CD14-positive monocyte (primary cell): Measurements from ENCODE around the gene ZNF302. TPM values are rescaled to one million over a fixed set of nuclear protein-coding genes. Genes with fewer than 3 reads are reported as not detected.

Source experiments
- DNase-seq, 3 donors: peaks; one replicate each; pipeline ENCODE4 v3.0.0-alpha.2; 2011 to 2022
- H2AFZ ChIP-seq: 2 replicates; pipeline ENCODE4 v1.6.0; 2012; ENCODE audit warnings: mild to moderate bottlenecking, low read depth, low read length, inconsistent platforms; ENCODE audit not compliant: insufficient read depth, poor library complexity, severe bottlenecking
- H3K27ac ChIP-seq, 2 donors: 1 replicate in 1 of 2; 2 replicates in 1 of 2; pipeline ENCODE4 v1.5.1; 2012 to 2013; ENCODE audit warnings: low read length in 2 of 2, control low read depth in 1 of 2, inconsistent platforms in 1 of 2, low read depth in 1 of 2, mild to moderate bottlenecking in 1 of 2
- H3K27me3 ChIP-seq, 2 donors: one replicate each; pipeline versions ENCODE4 v1.6.0 to v1.6.1; 2011 to 2013; ENCODE audit warnings: low read length in 2 of 2; ENCODE audit not compliant: control insufficient read depth in 2 of 2, insufficient read depth in 2 of 2
- H3K36me3 ChIP-seq, 2 donors: replicated peaks in 1 of 2; 1 replicate in 1 of 2; 2 replicates in 1 of 2; pipeline versions ENCODE4 v1.5.1 to v1.6.1; 2012 to 2013; ENCODE audit warnings: low read length in 2 of 2, control low read depth in 1 of 2, inconsistent platforms in 1 of 2, mild to moderate bottlenecking in 1 of 2; ENCODE audit not compliant: insufficient read depth in 2 of 2, control insufficient read depth in 1 of 2
- H3K4me1 ChIP-seq, 2 donors: 1 replicate in 1 of 2; 2 replicates in 1 of 2; pipeline versions ENCODE4 v1.5.1 to v1.6.1; 2012 to 2013; ENCODE audit warnings: low read length in 2 of 2, control low read depth in 1 of 2, inconsistent platforms in 1 of 2, mild to moderate bottlenecking in 1 of 2, moderate library complexity in 1 of 2; ENCODE audit not compliant: insufficient read depth in 2 of 2, control insufficient read depth in 1 of 2
- H3K4me2 ChIP-seq: replicated peaks from 2 replicates; pipeline ENCODE3; 2012; ENCODE audit warnings: low read length, moderate library complexity, mild to moderate bottlenecking; ENCODE audit not compliant: poor library complexity, severe bottlenecking; ENCODE audit errors: extremely low read depth
- H3K4me3 ChIP-seq, 3 experiments: fragments of 200-600 bp in 1 of 3; sonication (generic) in 1 of 3; replicated peaks in 1 of 3; 1 replicate in 2 of 3; 2 replicates in 1 of 3; pipeline ENCODE4 v1.5.1; 2011 to 2013; ENCODE audit warnings: low read length in 3 of 3, mild to moderate bottlenecking in 3 of 3, control low read depth in 2 of 3, low read depth in 2 of 3, inconsistent platforms in 1 of 3, moderate library complexity in 1 of 3
- H3K79me2 ChIP-seq: 2 replicates; pipeline ENCODE4 v1.6.0; 2012; ENCODE audit warnings: mild to moderate bottlenecking, control low read depth, inconsistent platforms, low read length, moderate library complexity; ENCODE audit not compliant: insufficient read depth
- H3K9ac ChIP-seq: 2 replicates; pipeline ENCODE4 v1.6.0; 2017; ENCODE audit warnings: low read length, mild to moderate bottlenecking; ENCODE audit not compliant: insufficient read depth, poor library complexity, severe bottlenecking
- H3K9me3 ChIP-seq, 2 donors: replicated peaks in 1 of 2; 1 replicate in 1 of 2; 2 replicates in 1 of 2; pipeline versions ENCODE4 v1.5.1 to v1.6.1; 2012 to 2013; ENCODE audit warnings: low read length in 2 of 2, control low read depth in 1 of 2; ENCODE audit not compliant: control insufficient read depth in 1 of 2, insufficient read depth in 1 of 2
- H4K20me1 ChIP-seq: 2 replicates; pipeline ENCODE4 v1.6.0; 2012; ENCODE audit warnings: mild to moderate bottlenecking, low read length, control low read depth, moderate library complexity; ENCODE audit not compliant: insufficient read depth
- H3K27ac Mint-ChIP-seq, 7 donors: one replicate each; pipeline ENCODE4 v1.8.0; 2020; ENCODE audit warnings: mild to moderate bottlenecking in 7 of 7, mixed read lengths in 7 of 7, moderate library complexity in 6 of 7, inconsistent platforms in 2 of 7
- H3K27me3 Mint-ChIP-seq, 3 donors: one replicate each; pipeline ENCODE4 v1.8.0; 2021 to 2022; ENCODE audit warnings: low read depth in 3 of 3, mild to moderate bottlenecking in 3 of 3, mixed read lengths in 3 of 3, moderate library complexity in 3 of 3, inconsistent platforms in 1 of 3
- H3K36me3 Mint-ChIP-seq, 2 donors: one replicate each; pipeline ENCODE4 v1.8.0; 2020; ENCODE audit warnings: mixed read lengths in 2 of 2, inconsistent platforms in 1 of 2, mild to moderate bottlenecking in 1 of 2
- H3K4me1 Mint-ChIP-seq: one replicate; pipeline ENCODE4 v1.8.0; 2020; ENCODE audit warnings: mild to moderate bottlenecking, mixed read lengths
- H3K4me3 Mint-ChIP-seq, 2 donors: one replicate each; pipeline ENCODE4 v1.8.0; 2020; ENCODE audit warnings: mild to moderate bottlenecking in 2 of 2, mixed read lengths in 2 of 2, moderate library complexity in 1 of 2
- H3K9me3 Mint-ChIP-seq, 7 donors: one replicate each; pipeline ENCODE4 v1.8.0; 2020 to 2022; ENCODE audit warnings: mixed read lengths in 7 of 7, mild to moderate bottlenecking in 6 of 7, moderate library complexity in 6 of 7, inconsistent platforms in 2 of 7
- WGBS: methylation state at CpG from one replicate; pipeline ENCODE4 v1.1.5; 2013; ENCODE audit warnings: missing lambda C conversion rate; ENCODE audit not compliant: insufficient coverage; 5-methylcytosine and 5-hydroxymethylcytosine counted together
- intact Hi-C, 2 donors: fragments of 100-400 bp; cut with micrococcal nuclease; formaldehyde crosslinking; loops; one replicate each; pipeline versions ENCODE4 v1.15.0 to v1.15.1; 2023
- polyA plus RNA-seq, 3 donors: library from polyadenylated mRNA; depleted of rRNA in 1 of 3; unstranded in 2 of 3; stranded (reverse) in 1 of 3; fragments of 300-500 nt in 2 of 3; fragments of >200 nt in 1 of 3; fragmentation: Illumina TruSeq in 2 of 3; gene quantifications; 1 replicate in 2 of 3; 2 replicates in 1 of 3; pipeline ENCODE4 v1.2.3, GENCODE V29; 2012 to 2021
- TF ChIP-seq, protein P1 (sequence below): fragments of 200-600 bp; IDR thresholded peaks from one replicate; pipeline ENCODE4 v1.8.0; 2022; ENCODE audit warnings: antibody characterized with exemption, mild to moderate bottlenecking

ZNF302 gene
- polyA plus RNA-seq, 3 donors: 3.2 to 9.0 (median 4.4) TPM

DNA sequence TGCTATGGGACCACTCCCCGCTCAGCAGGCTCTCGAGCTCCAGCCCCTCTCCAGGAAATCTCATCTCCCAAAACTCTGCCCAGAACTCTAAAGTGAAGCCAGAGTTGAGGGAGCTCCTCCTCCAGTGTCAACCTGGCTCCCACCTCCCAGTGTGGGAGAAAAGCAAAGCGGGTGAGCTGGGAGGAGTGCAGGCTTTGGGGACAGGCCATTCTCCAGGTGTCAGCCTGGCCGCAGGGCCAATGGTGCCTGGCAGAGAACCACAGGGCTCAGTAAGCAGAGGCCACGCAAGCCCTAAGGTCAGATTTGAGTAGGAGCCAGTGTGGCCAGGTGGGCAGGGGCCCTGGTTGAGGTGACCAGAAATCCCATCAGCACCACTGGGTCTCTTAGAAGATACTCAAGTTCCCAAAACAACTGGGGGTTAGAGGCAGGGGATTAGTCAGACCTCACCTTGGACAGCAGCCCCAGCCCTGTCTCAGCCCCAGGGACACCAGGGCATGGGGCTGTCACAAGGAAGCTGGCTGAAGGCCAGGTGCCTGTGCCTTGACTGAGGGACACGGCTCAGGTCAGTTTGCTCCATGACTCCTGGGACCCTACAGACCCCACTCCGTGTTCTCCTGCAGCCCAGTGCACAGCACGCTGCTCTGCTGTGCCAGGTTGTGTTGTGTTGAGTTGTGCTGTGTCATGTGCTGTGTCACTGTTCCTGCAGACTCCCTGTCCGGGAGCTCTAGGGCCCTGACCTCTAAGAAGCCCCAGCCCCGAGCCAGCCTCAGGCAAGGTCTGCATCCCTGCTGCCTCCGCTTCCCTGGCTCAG is 53.7 kb downstream of the ZNF302 start:
- H3K36me3 Mint-ChIP-seq: peaks cover 12 to 13% of the 10 kb centered on the region in 2 donors
- H3K4me2 ChIP-seq: no peak overlapping the region
- H3K4me3 Mint-ChIP-seq: peak overlapping the region in 1 of 2 donors; percentile 20
- TF ChIP-seq, protein P1, sequence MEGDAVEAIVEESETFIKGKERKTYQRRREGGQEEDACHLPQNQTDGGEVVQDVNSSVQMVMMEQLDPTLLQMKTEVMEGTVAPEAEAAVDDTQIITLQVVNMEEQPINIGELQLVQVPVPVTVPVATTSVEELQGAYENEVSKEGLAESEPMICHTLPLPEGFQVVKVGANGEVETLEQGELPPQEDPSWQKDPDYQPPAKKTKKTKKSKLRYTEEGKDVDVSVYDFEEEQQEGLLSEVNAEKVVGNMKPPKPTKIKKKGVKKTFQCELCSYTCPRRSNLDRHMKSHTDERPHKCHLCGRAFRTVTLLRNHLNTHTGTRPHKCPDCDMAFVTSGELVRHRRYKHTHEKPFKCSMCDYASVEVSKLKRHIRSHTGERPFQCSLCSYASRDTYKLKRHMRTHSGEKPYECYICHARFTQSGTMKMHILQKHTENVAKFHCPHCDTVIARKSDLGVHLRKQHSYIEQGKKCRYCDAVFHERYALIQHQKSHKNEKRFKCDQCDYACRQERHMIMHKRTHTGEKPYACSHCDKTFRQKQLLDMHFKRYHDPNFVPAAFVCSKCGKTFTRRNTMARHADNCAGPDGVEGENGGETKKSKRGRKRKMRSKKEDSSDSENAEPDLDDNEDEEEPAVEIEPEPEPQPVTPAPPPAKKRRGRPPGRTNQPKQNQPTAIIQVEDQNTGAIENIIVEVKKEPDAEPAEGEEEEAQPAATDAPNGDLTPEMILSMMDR: no peak
- peaks cover 14% of the 10 kb centered on the region for H3K4me1 Mint-ChIP-seq
- H3K27me3 ChIP-seq: no peaks in the 10 kb centered on the region
- no peak overlapping the region for H3K27ac ChIP-seq
- 92% methylated on average over 9 of the region's 11 CpGs for WGBS
- no peak overlapping the region for H3K9ac ChIP-seq
- H3K27me3 Mint-ChIP-seq: peaks cover 1 to 4% (median 3%) of the 10 kb centered on the region in 3 donors
- H3K9me3 ChIP-seq: peaks cover 7 to 20% of the 10 kb centered on the region in 2 donors
- H3K4me3 ChIP-seq: no peak overlapping the region
- H3K27ac Mint-ChIP-seq: peak overlapping the region in 1 of 7 donors; percentile 63
- no peaks in the 10 kb centered on the region for H4K20me1 ChIP-seq
- peaks cover 11 to 41% (median 33%) of the 10 kb centered on the region in 7 donors for H3K9me3 Mint-ChIP-seq
- peaks cover 0 to 6% of the 10 kb centered on the region in 2 donors for H3K36me3 ChIP-seq
- intact Hi-C loops: loop anchor here (5.0 kb wide), 2 partner anchors 41 to 54 kb away; partner anchors contain the start of genes SCGB2B2 (in 1 of the 2), ZNF302 (in 1 of the 2) and ZNF599 (in 1 of the 2)
- no peak overlapping the region for H2AFZ ChIP-seq
- peaks cover 16 to 24% of the 10 kb centered on the region in 2 donors for H3K4me1 ChIP-seq
- H3K79me2 ChIP-seq: no peaks in the 10 kb centered on the region
- no peak for DNase-seq

DNA sequence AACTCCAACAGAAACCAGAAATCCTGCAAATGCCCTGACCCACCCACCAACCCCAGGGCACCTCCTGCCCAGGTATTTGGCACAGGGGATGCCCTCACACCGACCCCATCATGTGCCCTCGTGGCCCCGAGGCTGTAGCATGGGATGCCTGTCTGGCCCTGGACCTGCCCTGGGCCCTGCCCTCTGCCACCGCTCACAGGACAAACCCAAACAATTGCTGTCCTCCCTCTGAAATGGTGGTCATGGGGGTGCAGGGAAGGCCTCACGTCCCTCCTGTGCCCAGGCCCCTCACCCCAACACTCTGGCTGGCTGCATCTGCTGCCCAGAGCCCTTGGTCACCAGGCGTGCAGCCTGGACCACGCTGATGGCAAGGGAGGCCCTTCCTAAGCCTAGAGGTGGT is 54.5 kb downstream of the ZNF302 start:
- peaks cover 11 to 41% (median 36%) of the 10 kb centered on the region in 7 donors for H3K9me3 Mint-ChIP-seq
- peaks cover 16 to 24% of the 10 kb centered on the region in 2 donors for H3K4me1 ChIP-seq
- 86% methylated on average over 7 of the region's 7 CpGs for WGBS
- no peaks in the 10 kb centered on the region for H3K79me2 ChIP-seq
- peaks cover 7 to 20% of the 10 kb centered on the region in 2 donors for H3K9me3 ChIP-seq
- no peak overlapping the region for H3K4me2 ChIP-seq
- H3K36me3 Mint-ChIP-seq: peaks cover 13 to 16% of the 10 kb centered on the region in 2 donors
- H3K4me3 Mint-ChIP-seq: peak overlapping the region in 1 of 2 donors; percentile 20
- DNase-seq: no peak
- H3K4me3 ChIP-seq: no peak overlapping the region
- H3K9ac ChIP-seq: no peak overlapping the region
- no peak overlapping the region for H3K27ac Mint-ChIP-seq
- peaks cover 1 to 3% (median 3%) of the 10 kb centered on the region in 3 donors for H3K27me3 Mint-ChIP-seq
- peaks cover 0 to 6% of the 10 kb centered on the region in 2 donors for H3K36me3 ChIP-seq
- no peak overlapping the region for H2AFZ ChIP-seq
- no peaks in the 10 kb centered on the region for H4K20me1 ChIP-seq
- peaks cover 14% of the 10 kb centered on the region for H3K4me1 Mint-ChIP-seq
- intact Hi-C loops: loop anchor here (5.0 kb wide), 2 partner anchors 40 to 55 kb away; partner anchors contain the start of genes SCGB2B2 (in 1 of the 2), ZNF302 (in 1 of the 2) and ZNF599 (in 1 of the 2)
- H3K27ac ChIP-seq: no peak overlapping the region
- TF ChIP-seq, protein P1: no peak
- H3K27me3 ChIP-seq: no peaks in the 10 kb centered on the region
